NCI-H345 (cell line): ENCODE measurements around the gene CAPN7.
"Not testable (repeated sequence)": the region's sequence is repeated elsewhere in the genome, so short reads cannot be mapped to it uniquely, and the experiment has no call there.

Source experiments
- DNase-seq: peaks from one replicate; lab custom pipeline; 2025; lab: John Stamatoyannopoulos, UW

The CAPN7 gene

GRCh38 chr3:15205934-15206661 is at the start of gene CAPN7:
Gene CAPN7, plus strand, starts transcription at chr3:15206246. Its CDS starts 250 bp downstream, at chr3:15206496.
- DNase-seq: no peak

GRCh38 chr3:15157441-15157840 is 48.6 kb upstream of the CAPN7 start:
- no peak for DNase-seq

DNA sequence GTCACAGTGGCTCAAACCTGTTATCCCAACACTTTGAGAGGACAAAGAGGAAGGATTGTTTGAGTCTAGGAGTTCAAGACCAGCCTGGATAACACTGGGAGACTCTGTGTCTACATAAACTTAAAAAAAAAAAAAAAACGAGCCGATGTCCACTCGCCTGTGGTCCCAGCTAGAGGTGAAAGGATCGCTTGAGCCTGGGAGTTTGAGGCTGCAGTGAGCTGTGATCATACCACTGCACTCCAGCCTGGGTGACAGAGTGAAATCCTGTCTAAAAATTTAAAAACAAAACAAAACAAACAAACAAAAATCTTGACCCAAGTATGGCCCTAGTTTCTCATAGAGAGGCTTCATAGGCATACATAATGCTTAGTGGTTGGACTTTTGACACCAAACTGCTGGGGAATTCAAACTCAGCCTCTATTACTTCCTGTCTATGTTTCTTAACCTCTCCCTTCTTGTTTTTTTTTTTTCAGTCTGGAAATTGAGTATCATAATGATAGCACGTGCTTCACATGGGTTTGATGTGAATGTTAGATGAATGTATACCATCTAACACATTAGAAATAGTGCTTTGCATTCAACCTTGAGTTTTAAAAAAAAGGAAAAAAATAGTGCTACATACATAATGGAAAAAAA is 46.4 kb upstream of the CAPN7 start:
- DNase-seq: no peak

GRCh38 chr3:15160662-15161061 is 45.4 kb upstream of the CAPN7 start:
- DNase-seq: no peak

DNA sequence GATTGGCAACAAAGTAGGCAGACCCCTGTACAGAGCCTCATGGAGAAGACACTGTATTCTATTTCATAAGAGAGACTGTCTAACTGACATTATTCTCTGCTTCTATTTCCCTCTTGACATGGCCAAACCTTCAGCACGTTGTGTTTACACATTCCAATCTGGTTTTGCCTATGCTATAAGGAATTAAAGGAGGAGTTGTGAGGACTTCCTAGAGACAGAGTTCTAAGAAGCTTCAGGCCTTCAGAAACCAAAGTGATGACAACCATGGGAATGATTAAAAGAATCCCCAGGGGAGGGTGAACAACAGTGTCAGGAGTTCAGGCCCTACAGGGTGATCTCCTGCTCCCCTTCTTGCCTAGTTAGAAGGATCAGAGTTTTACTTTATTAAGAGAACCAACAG is 44.9 kb upstream of the CAPN7 start:
- no peak for DNase-seq

DNA sequence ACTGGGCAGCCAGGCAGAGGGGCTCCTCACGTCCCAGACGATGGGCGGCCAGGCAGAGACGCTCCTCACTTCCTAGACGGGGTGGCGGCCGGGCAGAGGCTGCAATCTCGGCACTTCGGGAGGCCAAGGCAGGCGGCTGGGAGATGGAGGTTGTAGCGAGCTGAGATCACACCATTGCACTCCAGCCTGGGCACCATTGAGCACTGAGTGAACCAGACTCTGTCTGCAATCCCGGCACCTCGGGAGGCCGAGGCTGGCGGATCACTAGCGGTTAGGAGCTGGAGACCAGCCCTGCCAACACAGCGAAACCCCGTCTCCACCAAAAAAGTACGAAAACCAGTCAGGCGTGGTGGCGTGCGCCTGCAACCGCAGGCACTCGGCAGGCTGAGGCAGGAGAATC is 42.4 kb upstream of the CAPN7 start:
- DNase-seq: not testable (repeated sequence)

GRCh38 chr3:15164340-15164739 is 41.7 kb upstream of the CAPN7 start:
- DNase-seq: no peak

- DNase-seq: no peak
These were observed 41.0 kb upstream of the CAPN7 start for GRCh38 chr3:15165061-15165460.

GRCh38 chr3:15166391-15166790 is 39.7 kb upstream of the CAPN7 start:
- DNase-seq: not testable (repeated sequence)

- DNase-seq: no peak
These were observed 35.0 kb upstream of the CAPN7 start for GRCh38 chr3:15171096-15171495.

DNA sequence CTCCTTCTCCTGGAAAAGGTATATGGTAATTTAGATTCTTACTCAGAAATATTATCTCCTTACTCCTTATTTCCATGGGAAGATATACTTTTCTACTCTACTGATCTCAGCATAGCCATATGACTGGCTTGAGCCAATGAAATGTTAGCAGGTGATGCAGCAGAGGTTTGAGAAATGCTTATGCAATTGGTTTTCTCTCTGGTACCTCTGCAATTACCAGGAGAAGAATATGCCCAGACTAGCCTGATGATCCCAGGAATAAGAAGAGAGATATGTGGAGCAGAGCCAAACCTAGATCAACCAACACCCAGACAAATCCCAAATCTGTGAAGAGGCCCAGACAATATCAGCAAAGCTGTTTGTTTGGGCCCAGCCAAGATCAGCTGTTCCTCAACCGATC is 33.2 kb upstream of the CAPN7 start:
- no peak for DNase-seq

DNA sequence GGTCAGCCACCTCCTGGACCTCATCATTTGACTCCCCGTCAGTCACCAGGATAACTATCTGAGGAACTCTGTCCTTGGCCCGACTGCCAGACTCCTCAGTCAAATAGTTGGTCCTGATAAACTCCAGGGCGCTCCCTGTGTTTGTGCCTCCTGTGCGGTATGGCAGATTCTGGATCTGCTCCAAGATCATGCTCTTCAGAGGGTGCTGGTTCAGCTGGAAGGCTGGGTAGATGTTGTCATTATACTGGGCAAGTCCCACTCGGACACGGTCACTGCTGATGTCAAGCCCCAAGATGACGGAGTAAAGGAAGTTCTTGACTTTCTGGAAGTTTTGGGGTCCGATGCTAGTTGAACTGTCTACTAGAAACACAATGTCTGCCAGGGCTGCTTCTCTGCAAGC is 31.1 kb upstream of the CAPN7 start:
- no peak for DNase-seq

GRCh38 chr3:15175605-15176004 is 30.4 kb upstream of the CAPN7 start:
- no peak for DNase-seq

GRCh38 chr3:15180042-15180611 is 25.9 kb upstream of the CAPN7 start:
- DNase-seq: no peak

DNA sequence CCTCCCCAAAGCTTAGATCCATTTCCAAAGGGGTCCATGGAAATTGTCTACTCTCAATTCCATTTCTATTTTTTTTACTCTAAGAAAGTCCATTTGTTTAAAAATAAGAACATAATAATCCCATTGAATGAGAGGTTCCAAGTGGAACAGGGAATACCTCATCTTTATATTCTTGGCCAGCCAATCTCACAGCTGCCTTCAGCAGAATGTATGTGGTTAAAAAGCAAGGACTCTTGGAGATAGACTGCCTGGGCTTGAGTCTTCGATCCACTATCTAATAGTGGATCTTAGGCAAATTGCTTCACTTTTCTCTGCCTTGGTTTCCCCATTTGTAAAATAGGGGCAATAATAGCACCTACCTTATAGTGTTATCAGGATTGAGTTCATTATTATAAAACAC is 24.5 kb upstream of the CAPN7 start:
- DNase-seq: no peak

GRCh38 chr3:15181963-15182362 is 24.1 kb upstream of the CAPN7 start:
- no peak for DNase-seq

DNA sequence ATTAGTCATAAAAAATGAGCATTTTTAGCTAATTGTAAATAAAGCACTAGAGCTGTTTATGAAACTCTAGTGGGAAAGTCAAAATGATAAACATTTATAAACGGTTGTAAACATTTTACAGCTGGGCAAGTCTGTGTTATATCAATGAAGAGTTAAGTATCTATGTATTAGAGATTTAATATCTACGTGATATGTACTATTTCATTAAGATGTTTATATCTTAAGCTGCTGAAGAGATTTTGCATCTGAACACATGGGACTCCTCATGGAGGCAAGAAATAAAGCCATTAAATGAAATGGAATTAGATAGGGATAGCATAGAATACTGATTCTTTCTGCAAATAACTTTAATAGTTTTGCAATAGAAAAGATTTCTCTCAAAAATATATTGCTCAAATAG is 23.0 kb upstream of the CAPN7 start:
- no peak for DNase-seq

- no peak for DNase-seq
These were observed 20.6 kb upstream of the CAPN7 start for GRCh38 chr3:15185404-15185803.

- DNase-seq: no peak
These were observed 20.0 kb upstream of the CAPN7 start for GRCh38 chr3:15186101-15186476.

- peak; percentile 30 for DNase-seq
These were observed 19.4 kb upstream of the CAPN7 start for GRCh38 chr3:15186477-15187164.

DNA sequence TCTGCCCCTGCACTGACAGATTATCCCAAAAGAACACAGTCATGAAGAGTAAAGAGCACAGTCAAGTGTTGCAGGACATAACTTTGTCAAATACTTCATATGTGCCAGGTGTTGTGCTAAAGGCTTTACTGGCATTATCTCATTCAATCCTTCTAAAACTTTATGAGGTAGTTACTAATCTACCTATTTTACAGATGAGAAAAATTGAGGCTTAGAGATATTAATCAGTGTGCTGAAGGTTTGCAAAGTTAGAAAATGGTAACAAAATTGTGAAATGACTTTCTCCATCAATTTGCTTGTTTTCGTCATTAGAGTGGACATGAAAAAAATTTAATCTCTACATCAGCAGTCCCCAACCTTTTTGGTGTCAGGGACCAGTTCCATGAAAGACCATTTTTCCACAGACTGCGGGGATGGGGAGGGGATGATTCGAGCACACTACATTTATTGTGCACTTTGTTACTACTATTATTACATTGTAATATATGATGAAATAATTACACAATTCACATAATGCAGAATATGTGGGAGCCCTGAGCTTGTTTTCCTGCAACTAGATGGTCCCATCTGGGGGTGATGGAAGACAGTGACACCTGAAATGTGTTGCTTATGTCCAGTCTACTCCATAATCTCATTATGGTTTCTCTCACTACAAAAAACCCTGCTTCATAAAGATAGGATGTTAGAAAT is 8.6 kb upstream of the CAPN7 start:
- DNase-seq: no peak

DNA sequence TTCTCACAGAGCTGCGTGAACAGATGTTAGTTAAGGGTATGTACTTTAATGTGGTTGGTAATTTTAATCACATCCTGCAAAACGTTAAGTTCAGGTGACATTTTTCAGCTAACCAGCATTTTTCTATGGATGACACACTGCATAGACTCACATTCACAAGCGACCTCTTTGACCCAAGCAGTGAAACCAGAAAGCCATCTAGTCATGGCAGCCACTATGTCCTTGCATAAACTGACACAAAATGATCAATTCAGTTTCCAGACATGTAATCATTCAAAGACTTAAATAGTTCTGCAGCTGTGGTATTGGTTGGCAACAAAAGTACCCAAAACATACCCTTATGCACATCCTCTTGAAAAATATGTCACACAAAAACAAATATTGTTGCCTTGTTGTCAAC is 7.4 kb upstream of the CAPN7 start:
- no peak for DNase-seq
